Muscle layer of colon (tissue), 2 donors: ENCODE data around the gene CIITA.

Experiments
- H3K27ac ChIP-seq: one replicate; pipeline ENCODE4 v1.7.0; 2013; ENCODE audit warnings: low read depth, mild to moderate bottlenecking, low read length, moderate library complexity
- H3K27me3 ChIP-seq, 2 donors: one replicate each; pipeline ENCODE4 v1.7.0; 2013; ENCODE audit warnings: low read length in 2 of 2, mild to moderate bottlenecking in 2 of 2; ENCODE audit not compliant: insufficient read depth in 2 of 2, control insufficient read depth in 1 of 2
- H3K36me3 ChIP-seq: one replicate; pipeline ENCODE4 v1.7.0; 2013; ENCODE audit warnings: mild to moderate bottlenecking, low read length; ENCODE audit not compliant: insufficient read depth
- H3K4me1 ChIP-seq: one replicate; pipeline ENCODE4 v1.7.0; 2013; ENCODE audit warnings: mild to moderate bottlenecking, low read length; ENCODE audit not compliant: insufficient read depth
- H3K4me3 ChIP-seq, 2 donors: one replicate each; pipeline ENCODE4 v1.7.0; 2013; ENCODE audit warnings: low read length in 2 of 2, low read depth in 1 of 2, mild to moderate bottlenecking in 1 of 2, moderate library complexity in 1 of 2
- H3K9ac ChIP-seq: one replicate; pipeline ENCODE4 v1.7.0; 2013; ENCODE audit warnings: low read length
- H3K9me3 ChIP-seq: one replicate; pipeline ENCODE4 v1.7.0; 2013; ENCODE audit warnings: mild to moderate bottlenecking, low read length
- donor health status: abdominal sarcoma.
- donor health status: Adenocarcinoma of cecum.

The CIITA gene

GRCh38 chr16:10835281-10835931, 41.6 kb upstream of the CIITA start:
- Histone ChIP-seq H3K4me3 (no peak overlapping the region), H3K9ac (no peak overlapping the region), H3K36me3 (no peaks in the 10 kb centered on the region)

GRCh38 chr16:10836174-10836853, 40.7 kb upstream of the CIITA start:
- no peak overlapping the region for H3K27ac ChIP-seq
- H3K4me3 ChIP-seq = no peak overlapping the region
- H3K4me1 ChIP-seq = no peaks in the 10 kb centered on the region
- no peak overlapping the region for H3K9ac ChIP-seq
- H3K36me3 ChIP-seq = no peaks in the 10 kb centered on the region
- H3K9me3 ChIP-seq = no peaks in the 10 kb centered on the region
- no peaks in the 10 kb centered on the region for H3K27me3 ChIP-seq

More at GRCh38 chr16:10835281-10835931, 41.6 kb upstream of the CIITA start:
- Histone ChIP-seq H3K4me1 (no peaks in the 10 kb centered on the region), H3K9me3 (no peaks in the 10 kb centered on the region), H3K27ac (no peak overlapping the region), H3K27me3 (no peaks in the 10 kb centered on the region)

GRCh38 chr16:10838621-10839278, 38.3 kb upstream of the CIITA start:
- Histone ChIP-seq H3K27ac (no peak overlapping the region), H3K4me1 (no peaks in the 10 kb centered on the region), H3K36me3 (no peaks in the 10 kb centered on the region), H3K4me3 (no peak overlapping the region), H3K9me3 (no peaks in the 10 kb centered on the region), H3K9ac (no peak overlapping the region), H3K27me3 (no peaks in the 10 kb centered on the region)

GRCh38 chr16:10839279-10839666, 37.7 kb upstream of the CIITA start:
- H3K4me3 ChIP-seq = no peak overlapping the region
- no peaks in the 10 kb centered on the region for H3K9me3 ChIP-seq
- H3K27me3 ChIP-seq = no peaks in the 10 kb centered on the region
- no peaks in the 10 kb centered on the region for H3K4me1 ChIP-seq
- H3K9ac ChIP-seq = no peak overlapping the region
- no peak overlapping the region for H3K27ac ChIP-seq
- H3K36me3 ChIP-seq = no peaks in the 10 kb centered on the region

- H3K9me3 ChIP-seq = no peaks in the 10 kb centered on the region
- no peaks in the 10 kb centered on the region for H3K4me1 ChIP-seq
- no peaks in the 10 kb centered on the region for H3K27me3 ChIP-seq
- no peak overlapping the region for H3K27ac ChIP-seq
- no peaks in the 10 kb centered on the region for H3K36me3 ChIP-seq
- no peak overlapping the region for H3K9ac ChIP-seq
- no peak overlapping the region for H3K4me3 ChIP-seq
Observed at GRCh38 chr16:10840703-10841102, 36.3 kb upstream of the CIITA start.

- no peak overlapping the region for H3K4me3 ChIP-seq
- no peaks in the 10 kb centered on the region for H3K36me3 ChIP-seq
- no peaks in the 10 kb centered on the region for H3K9me3 ChIP-seq
- H3K4me1 ChIP-seq = no peaks in the 10 kb centered on the region
- no peaks in the 10 kb centered on the region for H3K27me3 ChIP-seq
- H3K9ac ChIP-seq = no peak overlapping the region
- no peak overlapping the region for H3K27ac ChIP-seq
Observed at GRCh38 chr16:10846213-10846998, 30.6 kb upstream of the CIITA start.

GRCh38 chr16:10847176-10847575, 29.8 kb upstream of the CIITA start:
- Histone ChIP-seq H3K9me3 (no peaks in the 10 kb centered on the region), H3K27me3 (no peaks in the 10 kb centered on the region), H3K4me3 (no peak overlapping the region), H3K9ac (no peak overlapping the region), H3K36me3 (no peaks in the 10 kb centered on the region), H3K27ac (no peak overlapping the region), H3K4me1 (no peaks in the 10 kb centered on the region)

GRCh38 chr16:10849736-10850477, 27.1 kb upstream of the CIITA start:
- Histone ChIP-seq H3K4me3 (no peak overlapping the region), H3K4me1 (no peaks in the 10 kb centered on the region)

GRCh38 chr16:10850478-10850850, 26.5 kb upstream of the CIITA start:
- Histone ChIP-seq H3K9ac (no peak overlapping the region), H3K9me3 (no peaks in the 10 kb centered on the region), H3K4me3 (no peak overlapping the region), H3K36me3 (no peaks in the 10 kb centered on the region), H3K27me3 (no peaks in the 10 kb centered on the region), H3K4me1 (no peaks in the 10 kb centered on the region), H3K27ac (no peak overlapping the region)

More at GRCh38 chr16:10849736-10850477, 27.1 kb upstream of the CIITA start:
- no peak overlapping the region for H3K27ac ChIP-seq
- H3K9ac ChIP-seq = no peak overlapping the region
- no peaks in the 10 kb centered on the region for H3K27me3 ChIP-seq
- no peaks in the 10 kb centered on the region for H3K9me3 ChIP-seq
- H3K36me3 ChIP-seq = no peaks in the 10 kb centered on the region

GRCh38 chr16:10851512-10851911, 25.5 kb upstream of the CIITA start:
- Histone ChIP-seq H3K27ac (no peak overlapping the region), H3K4me1 (no peaks in the 10 kb centered on the region), H3K9me3 (no peaks in the 10 kb centered on the region), H3K27me3 (no peaks in the 10 kb centered on the region), H3K9ac (no peak overlapping the region), H3K4me3 (no peak overlapping the region), H3K36me3 (no peaks in the 10 kb centered on the region)

GRCh38 chr16:10852286-10852685, 24.7 kb upstream of the CIITA start:
- Histone ChIP-seq H3K27me3 (no peaks in the 10 kb centered on the region), H3K27ac (no peak overlapping the region)

More at GRCh38 chr16:10852286-10852685, 24.7 kb upstream of the CIITA start:
- no peak overlapping the region for H3K9ac ChIP-seq
- H3K9me3 ChIP-seq = no peaks in the 10 kb centered on the region
- H3K36me3 ChIP-seq = no peaks in the 10 kb centered on the region
- no peaks in the 10 kb centered on the region for H3K4me1 ChIP-seq
- H3K4me3 ChIP-seq = no peak overlapping the region
